NCI-H1105 (cell line): ENCODE results near the gene GRIK5.
A peak's percentile ranks its signal among the peaks of the same experiment; 100 is the strongest.

ENCODE experiments used
- DNase-seq: peaks from one replicate; lab custom pipeline; 2025; lab: John Stamatoyannopoulos, UW

The GRIK5 gene

DNA sequence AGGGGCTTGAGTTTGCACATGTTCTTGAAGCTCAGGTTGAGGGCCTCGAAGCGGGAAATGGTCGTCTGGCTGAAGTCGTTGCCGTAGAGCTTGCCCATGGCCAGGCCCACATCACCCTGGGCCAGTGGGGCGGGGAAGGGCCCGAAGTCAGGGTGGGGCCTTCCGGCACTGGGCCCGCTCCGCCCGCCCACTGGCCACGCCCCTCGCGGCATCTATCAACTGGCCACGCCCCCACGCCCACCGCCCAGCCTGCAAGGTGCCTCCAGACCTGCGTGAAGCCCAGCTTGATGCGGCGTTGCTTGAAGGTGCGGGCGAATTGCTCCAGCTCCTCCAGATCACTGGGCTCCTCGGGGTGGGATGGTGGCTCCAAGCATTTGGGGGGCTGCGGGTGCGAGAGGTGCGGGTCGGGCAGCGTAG lies 25.8 kb upstream of the GRIK5 start:
- DNase-seq: no peak

- DNase-seq: no peak
Measured at GRCh38 chr19:42095142-42095813, 25.3 kb upstream of the GRIK5 start.

DNA sequence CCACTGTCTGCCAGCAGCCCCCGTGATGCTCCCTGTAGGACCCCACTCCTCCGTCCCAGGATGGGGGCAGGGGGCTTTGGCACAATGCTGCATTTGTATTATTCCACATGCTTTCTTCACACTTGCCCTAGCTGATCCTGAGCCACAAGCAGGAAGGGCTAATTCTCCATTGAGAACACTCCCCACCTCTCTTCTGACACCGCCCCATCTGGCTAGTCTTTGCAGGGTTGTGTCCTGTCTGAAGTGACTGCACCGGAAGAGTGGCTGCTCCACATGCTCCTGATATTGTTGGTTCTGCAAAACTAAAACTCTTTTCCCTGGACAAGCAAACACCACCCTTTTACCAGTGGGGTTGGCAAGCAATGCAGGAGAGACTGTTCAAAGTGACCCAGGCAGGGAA lies 23.9 kb upstream of the GRIK5 start:
- no peak for DNase-seq

GRCh38 chr19:42093505-42093904 lies 23.5 kb upstream of the GRIK5 start:
- no peak for DNase-seq

DNA sequence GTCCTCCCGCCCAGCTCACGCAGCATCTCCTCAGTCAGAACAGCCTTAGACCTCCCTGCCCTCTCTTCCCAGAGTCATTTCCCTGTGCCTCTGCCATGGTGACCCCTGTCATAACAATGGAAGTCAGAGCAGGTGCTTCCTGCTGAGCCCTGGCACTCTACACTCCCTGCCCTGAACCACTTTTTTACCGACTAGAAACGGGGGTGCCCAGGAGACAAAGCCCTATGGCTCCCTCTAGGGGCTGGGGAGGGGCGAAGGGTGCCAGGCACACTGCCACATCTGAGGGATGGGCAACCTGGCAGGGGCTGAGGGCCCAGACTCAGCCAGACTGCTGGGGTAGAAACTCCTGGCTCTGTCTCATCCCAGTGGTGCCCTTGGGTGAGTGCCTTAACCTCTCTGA lies 22.3 kb upstream of the GRIK5 start:
- DNase-seq: peak; percentile 36

GRCh38 chr19:42091742-42092141 lies 21.7 kb upstream of the GRIK5 start:
- DNase-seq: peak; percentile 11

- no peak for DNase-seq
Measured at GRCh38 chr19:42091300-42091699, 21.3 kb upstream of the GRIK5 start.

DNA sequence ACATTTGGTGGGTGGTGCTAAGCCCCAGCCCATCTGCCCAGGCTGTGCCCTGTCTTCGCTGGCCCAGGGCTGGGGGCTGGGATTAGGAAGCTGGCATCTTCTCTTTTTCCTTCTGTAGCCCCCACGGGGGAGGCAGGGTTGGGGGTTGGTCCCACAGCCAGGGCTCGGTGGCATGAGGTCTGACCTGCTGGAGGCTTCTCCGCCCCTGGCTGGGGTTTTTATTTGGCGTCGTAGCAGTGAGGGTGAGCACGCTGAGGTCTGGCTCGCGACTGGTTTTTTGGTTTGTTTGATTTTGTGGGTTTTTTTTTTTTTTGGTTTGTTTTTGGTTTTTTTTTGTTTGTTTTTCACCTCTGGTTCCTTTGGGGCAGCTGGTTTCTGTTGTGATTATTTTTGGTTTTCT lies 20.7 kb upstream of the GRIK5 start:
- no peak for DNase-seq

- DNase-seq: no peak
Measured at GRCh38 chr19:42089772-42090171, 19.8 kb upstream of the GRIK5 start.

DNA sequence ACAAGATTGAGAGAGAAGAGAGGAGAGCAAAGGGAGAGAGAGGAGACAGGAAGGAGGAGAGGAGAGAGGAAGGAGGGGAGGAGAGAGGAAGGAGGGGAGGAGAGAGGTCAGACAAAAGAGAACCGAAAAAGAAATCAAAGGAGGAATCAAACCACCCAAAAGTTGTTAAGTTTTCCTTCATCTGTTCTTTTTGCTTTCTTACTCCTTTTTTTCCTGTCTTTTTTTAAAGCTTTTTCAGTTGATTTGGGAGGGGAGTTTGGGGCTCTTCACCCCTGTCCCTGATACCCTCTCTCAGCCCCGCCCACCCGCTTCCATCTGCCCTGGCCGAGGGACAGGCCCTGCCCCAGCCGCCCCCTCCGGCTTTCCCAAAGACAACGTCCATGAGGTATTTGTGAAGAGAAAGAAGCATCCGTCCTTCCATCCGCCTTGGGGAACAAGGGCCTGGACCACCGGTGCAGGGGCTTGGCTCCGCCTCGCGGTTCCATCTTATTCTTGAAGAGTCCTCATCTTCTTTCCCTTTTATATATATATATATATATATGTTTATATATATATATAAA lies 19.3 kb upstream of the GRIK5 start:
- no peak for DNase-seq

- DNase-seq: no peak
Measured at GRCh38 chr19:42088471-42089190, 18.6 kb upstream of the GRIK5 start.

DNA sequence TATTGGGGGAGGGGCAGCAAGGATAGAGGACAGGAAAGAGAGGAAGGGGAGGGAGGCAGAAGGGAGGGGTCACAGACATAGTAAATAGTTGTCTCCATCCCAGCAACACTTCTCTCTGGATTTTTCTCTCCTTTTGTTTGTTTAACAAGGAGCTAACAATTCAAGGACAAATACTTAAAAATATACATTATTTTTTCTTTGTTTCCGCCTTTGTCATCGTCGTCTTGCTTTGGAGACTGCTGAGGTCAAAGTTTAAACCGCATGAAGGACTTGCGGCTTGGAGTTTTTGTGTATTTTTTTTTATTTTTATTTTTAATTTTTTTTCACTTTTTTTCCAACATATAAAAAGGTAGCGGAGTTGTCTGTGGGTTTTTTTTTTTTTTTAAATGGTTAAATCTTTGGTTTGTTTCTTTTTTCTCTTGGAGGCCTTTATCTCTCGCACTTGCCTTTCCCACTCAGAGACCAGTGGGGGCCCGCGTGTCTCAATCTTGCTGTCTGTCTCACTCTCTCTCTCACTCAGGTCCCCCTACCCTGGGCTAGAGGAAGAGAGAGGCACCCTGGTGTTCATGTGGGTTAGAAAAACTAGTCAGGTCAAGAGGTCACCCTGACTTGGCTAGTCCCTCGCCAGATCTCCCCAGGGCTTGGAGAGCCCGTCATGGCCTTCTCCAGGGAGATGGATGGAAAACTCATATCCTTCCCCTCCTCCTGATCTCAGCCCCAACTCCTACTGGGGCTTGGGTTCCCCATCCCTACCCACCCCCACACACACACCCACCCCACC lies 17.0 kb upstream of the GRIK5 start:
- no peak for DNase-seq

DNA sequence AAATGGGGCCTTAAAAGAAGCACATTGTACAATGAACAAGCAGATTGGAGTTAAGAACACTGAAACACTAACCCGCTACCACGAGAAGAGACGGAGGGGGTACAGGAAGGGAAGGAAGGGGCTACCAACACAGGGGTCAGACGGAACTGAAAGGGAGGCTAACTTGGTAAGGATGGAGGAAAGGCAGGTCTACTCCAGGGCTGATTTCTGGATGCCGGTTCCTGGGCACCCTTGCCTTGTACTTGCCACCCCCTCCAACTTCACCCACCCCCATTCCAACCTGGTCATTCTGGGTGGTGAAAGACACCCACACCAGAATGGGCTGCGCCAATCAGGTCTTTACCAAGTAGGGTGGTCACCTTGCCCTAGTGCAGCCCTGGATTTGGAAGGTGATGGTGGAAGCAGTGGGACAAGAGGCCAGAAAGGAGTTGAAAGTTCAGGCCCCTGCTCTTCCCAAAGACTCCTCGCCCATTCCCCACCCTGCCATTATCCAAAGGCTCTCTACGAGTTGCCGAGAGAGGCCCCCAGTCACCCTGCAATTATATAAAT lies 16.3 kb upstream of the GRIK5 start:
- DNase-seq: no peak

DNA sequence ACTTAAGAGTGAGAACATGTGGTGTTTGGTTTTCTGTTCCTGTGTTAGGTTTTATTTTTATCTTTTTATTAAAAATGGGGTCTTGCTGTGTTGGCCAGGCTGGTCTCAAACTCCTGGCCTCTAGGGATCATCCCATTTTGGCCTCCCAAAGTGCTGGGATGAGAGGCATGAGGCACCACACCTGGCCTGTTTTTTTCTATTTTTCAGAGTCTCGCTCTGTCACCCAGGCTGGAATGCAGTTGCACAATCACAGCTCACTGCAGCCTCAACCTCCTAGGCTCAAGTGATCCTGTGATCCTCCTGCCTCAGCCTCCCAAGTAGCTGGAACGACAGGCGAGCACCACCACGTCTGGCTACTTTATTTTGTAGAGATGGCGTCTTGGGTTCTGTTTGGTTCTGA lies 13.5 kb upstream of the GRIK5 start:
- no peak for DNase-seq

- no peak for DNase-seq
Measured at GRCh38 chr19:42081584-42082203, 11.7 kb upstream of the GRIK5 start.

GRCh38 chr19:42080764-42081375 lies 10.9 kb upstream of the GRIK5 start:
- DNase-seq: no peak

GRCh38 chr19:42079886-42080763 lies 10.1 kb upstream of the GRIK5 start:
- DNase-seq: no peak

GRCh38 chr19:42079276-42079669 lies 9.3 kb upstream of the GRIK5 start:
- no peak for DNase-seq

- DNase-seq: no peak
Measured at GRCh38 chr19:42078538-42079275, 8.7 kb upstream of the GRIK5 start.

GRCh38 chr19:42078058-42078457 lies 8.1 kb upstream of the GRIK5 start:
- DNase-seq: no peak
